GM18907 (cell line): Measurements from ENCODE around the gene APOL6.
"Not testable (repeated sequence)": the region's sequence is repeated elsewhere in the genome, so short reads cannot be mapped to it uniquely, and the experiment has no call there.

ENCODE experiments used
- ATAC-seq: cut with Tn5 transposase; IDR thresholded peaks from one replicate; pipeline ENCODE4 v1.9.1; 2021; ENCODE audit warnings: mild to moderate bottlenecking, moderate library complexity; ENCODE audit not compliant: unreplicated experiment

APOL6 gene

GRCh38 chr22:35674335-35674734 lies 26.1 kb downstream of the APOL6 start:
- no peak for ATAC-seq

- not testable (repeated sequence) for ATAC-seq
These were observed 27.8 kb downstream of the APOL6 start for GRCh38 chr22:35676065-35676464.

GRCh38 chr22:35677460-35678187 lies 29.4 kb downstream of the APOL6 start:
- ATAC-seq: no peak

- ATAC-seq: no peak
These were observed 30.6 kb downstream of the APOL6 start for GRCh38 chr22:35678836-35679235.

- ATAC-seq: not testable (repeated sequence)
These were observed 31.2 kb downstream of the APOL6 start for GRCh38 chr22:35679492-35679891.

GRCh38 chr22:35681454-35682052 lies 33.3 kb downstream of the APOL6 start:
- no peak for ATAC-seq

- ATAC-seq: no peak
These were observed 35.3 kb downstream of the APOL6 start for GRCh38 chr22:35683560-35683959.

GRCh38 chr22:35684270-35684700 lies 36.0 kb downstream of the APOL6 start:
- ATAC-seq: no peak

- no peak for ATAC-seq
These were observed 36.5 kb downstream of the APOL6 start for GRCh38 chr22:35684732-35685131.

GRCh38 chr22:35685731-35686130 lies 37.5 kb downstream of the APOL6 start:
- ATAC-seq: no peak

- ATAC-seq: no peak
These were observed 38.1 kb downstream of the APOL6 start for GRCh38 chr22:35686298-35686697.

- no peak for ATAC-seq
These were observed 39.2 kb downstream of the APOL6 start for GRCh38 chr22:35687461-35687860.

- ATAC-seq: no peak
These were observed 40.8 kb downstream of the APOL6 start for GRCh38 chr22:35688913-35689675.

- ATAC-seq: no peak
These were observed 41.8 kb downstream of the APOL6 start for GRCh38 chr22:35690001-35690400.

GRCh38 chr22:35695202-35695601 lies 47.0 kb downstream of the APOL6 start:
- no peak for ATAC-seq

- ATAC-seq: no peak
These were observed 48.9 kb downstream of the APOL6 start for GRCh38 chr22:35697142-35697541.

- ATAC-seq: not testable (repeated sequence)
These were observed 51.6 kb downstream of the APOL6 start for GRCh38 chr22:35699852-35700251.

GRCh38 chr22:35703861-35704584 lies 55.8 kb downstream of the APOL6 start:
- ATAC-seq: no peak

- ATAC-seq: no peak
These were observed 56.9 kb downstream of the APOL6 start for GRCh38 chr22:35705141-35705540.

- ATAC-seq: no peak
These were observed 60.2 kb downstream of the APOL6 start for GRCh38 chr22:35708453-35708852.

GRCh38 chr22:35708917-35709316 lies 60.7 kb downstream of the APOL6 start:
- ATAC-seq: no peak
